B cell (primary cell): ENCODE data around the gene SLC44A1.

Source experiments
- CTCF ChIP-seq: fragments of 200-600 bp; IDR thresholded peaks from one replicate; pipeline ENCODE4 v1.8.0; 2022; ENCODE audit warnings: antibody characterized with exemption, mild to moderate bottlenecking
- EZH2 ChIP-seq: IDR thresholded peaks from 2 replicates; pipeline ENCODE4 v1.6.1; 2012; ENCODE audit warnings: borderline replicate concordance, low read depth, mild to moderate bottlenecking, moderate library complexity, low read length; ENCODE audit not compliant: insufficient read depth, poor library complexity, severe bottlenecking

GRCh38 chr9:105316703-105317102 is 72.3 kb downstream of the SLC44A1 start:
- no peak for TF ChIP-seq CTCF
- TF ChIP-seq EZH2: no peak
